ENCODE data around the gene OPHN1. TPM values are rescaled to one million over a fixed set of nuclear protein-coding genes. Genes with fewer than 3 reads are reported as not detected.
A peak's percentile ranks its signal among the peaks of the same experiment; 100 is the strongest.

The OPHN1 gene, protein sequence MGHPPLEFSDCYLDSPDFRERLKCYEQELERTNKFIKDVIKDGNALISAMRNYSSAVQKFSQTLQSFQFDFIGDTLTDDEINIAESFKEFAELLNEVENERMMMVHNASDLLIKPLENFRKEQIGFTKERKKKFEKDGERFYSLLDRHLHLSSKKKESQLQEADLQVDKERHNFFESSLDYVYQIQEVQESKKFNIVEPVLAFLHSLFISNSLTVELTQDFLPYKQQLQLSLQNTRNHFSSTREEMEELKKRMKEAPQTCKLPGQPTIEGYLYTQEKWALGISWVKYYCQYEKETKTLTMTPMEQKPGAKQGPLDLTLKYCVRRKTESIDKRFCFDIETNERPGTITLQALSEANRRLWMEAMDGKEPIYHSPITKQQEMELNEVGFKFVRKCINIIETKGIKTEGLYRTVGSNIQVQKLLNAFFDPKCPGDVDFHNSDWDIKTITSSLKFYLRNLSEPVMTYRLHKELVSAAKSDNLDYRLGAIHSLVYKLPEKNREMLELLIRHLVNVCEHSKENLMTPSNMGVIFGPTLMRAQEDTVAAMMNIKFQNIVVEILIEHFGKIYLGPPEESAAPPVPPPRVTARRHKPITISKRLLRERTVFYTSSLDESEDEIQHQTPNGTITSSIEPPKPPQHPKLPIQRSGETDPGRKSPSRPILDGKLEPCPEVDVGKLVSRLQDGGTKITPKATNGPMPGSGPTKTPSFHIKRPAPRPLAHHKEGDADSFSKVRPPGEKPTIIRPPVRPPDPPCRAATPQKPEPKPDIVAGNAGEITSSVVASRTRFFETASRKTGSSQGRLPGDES
- 1 to 10 TPM in 1 of 2 donors, under 1 TPM in 1; 0.84 to 1.0 TPM for total RNA-seq

DNA sequence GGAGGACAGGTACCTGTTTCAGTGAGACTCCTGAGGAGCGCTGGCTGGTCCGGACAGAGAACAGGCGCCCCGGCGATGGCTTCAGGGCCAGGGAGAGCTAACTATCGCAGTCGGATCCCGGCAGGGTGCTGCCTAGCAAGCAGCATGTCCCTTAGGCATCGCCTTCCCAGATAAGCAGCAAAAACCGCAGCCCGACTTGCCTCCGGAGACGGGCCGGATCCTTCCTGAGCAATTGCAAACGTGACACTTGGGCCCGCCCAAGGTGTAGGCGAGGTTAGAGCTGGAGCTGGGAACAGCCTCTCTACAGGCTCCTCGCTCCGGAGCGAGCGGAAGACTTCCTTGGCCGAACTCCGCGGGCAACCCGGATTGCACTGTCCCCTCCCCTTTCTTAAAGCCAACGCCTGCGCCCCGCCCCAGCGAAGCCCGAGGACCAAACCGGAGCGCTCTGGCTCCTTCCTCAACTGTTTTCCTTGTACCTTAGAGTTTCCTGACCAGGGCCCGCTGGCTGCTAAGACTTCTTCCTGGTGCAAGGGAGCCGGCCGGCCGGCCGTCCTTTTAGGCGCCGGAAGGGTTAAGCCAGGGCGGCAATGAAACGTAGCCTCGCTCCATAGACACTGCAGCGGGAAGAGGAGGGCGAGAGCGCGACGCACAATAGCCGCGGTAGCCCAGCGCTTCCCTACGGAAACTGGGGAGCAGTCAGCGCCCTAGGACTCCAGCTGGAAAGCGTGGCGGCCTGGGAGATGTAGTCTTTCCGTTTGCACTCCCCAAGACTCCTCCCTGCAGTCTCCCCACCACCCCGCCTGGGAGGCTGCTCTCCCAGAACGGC is at the start of gene OPHN1:
TSS of gene OPHN1 (minus strand) at position 341 of the 826 bp plus-strand sequence. CDS start 475 bp downstream, outside the sequence.
- no peak for DNase-seq (ENCODE audit: low spot score)
- peak within 1 kb of the TSS; percentile 79 for H3K4me3 Mint-ChIP-seq
- H3K27ac Mint-ChIP-seq, result no peak within 1 kb of the TSS
- H3K4me1 Mint-ChIP-seq (ENCODE audit: low read depth in 2 of 2), result peaks cover 11 to 16% of the 10 kb centered on the region in 2 donors
- no peaks in the 10 kb centered on the region for H3K36me3 Mint-ChIP-seq
- H3K9me3 Mint-ChIP-seq, result no peaks in the 10 kb centered on the region
- ATAC-seq, result peak; percentile 51 to 55
- peaks cover 14 to 50% of the 10 kb centered on the region in 2 donors for H3K27me3 Mint-ChIP-seq

DNA sequence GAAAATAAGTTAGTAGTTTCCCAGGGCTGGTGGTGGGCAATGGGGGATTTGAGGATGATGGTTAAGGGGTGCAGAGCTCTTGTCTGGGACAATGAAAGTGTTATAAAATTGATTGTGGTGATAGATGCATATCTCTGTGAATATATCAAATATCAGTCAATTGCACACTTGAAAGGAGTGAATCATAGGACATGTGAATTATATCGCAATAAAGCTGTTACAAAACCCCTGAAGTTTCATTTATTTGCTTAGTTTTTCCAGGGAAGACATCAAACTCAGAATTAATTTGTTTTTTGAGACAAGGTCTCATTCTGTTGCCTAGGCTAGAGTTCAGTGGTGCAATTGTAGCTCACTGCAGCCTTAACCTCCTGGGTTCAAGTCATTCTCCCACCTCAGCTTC is 47.7 kb upstream of the OPHN1 start:
- H3K9me3 Mint-ChIP-seq, result no peaks in the 10 kb centered on the region

DNA sequence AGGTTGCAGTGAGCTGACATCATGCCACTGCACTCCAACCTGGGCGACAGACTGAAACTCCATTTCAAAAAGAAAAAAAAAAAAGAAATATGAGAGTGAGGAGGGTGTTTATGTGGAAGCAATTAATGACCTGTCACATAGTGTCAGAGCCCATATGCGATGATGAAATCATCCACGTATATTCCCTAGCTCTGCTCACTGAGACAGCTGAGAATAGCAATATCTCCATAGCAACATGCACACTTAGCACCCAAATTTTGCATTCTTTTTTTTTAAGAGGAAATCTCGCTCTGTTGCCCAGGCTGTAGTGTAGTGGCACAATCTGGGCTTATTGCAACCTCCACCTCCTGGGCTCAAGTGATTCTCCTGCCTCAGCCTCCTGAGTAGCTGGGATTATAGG is 31.5 kb upstream of the OPHN1 start:
- Mint-ChIP-seq H3K27ac (no peak overlapping the region), H3K27me3 (peaks cover 0 to 13% of the 10 kb centered on the region in 2 donors), H3K4me1 (ENCODE audit: low read depth in 2 of 2) (no peaks in the 10 kb centered on the region), H3K9me3 (no peaks in the 10 kb centered on the region), H3K4me3 (no peak overlapping the region), H3K36me3 (no peaks in the 10 kb centered on the region)
- DNase-seq (ENCODE audit: low spot score) (no peak), ATAC-seq (no peak)

More for the DNA sequence above, 47.7 kb upstream of the OPHN1 start:
- peaks cover 6 to 8% of the 10 kb centered on the region in 2 donors for H3K27me3 Mint-ChIP-seq
- H3K27ac Mint-ChIP-seq, result no peak overlapping the region
- H3K36me3 Mint-ChIP-seq, result no peaks in the 10 kb centered on the region
- DNase-seq (ENCODE audit: low spot score) (no peak), ATAC-seq (no peak)
- H3K4me3 Mint-ChIP-seq, result no peak overlapping the region
- no peaks in the 10 kb centered on the region for H3K4me1 Mint-ChIP-seq (ENCODE audit: low read depth in 2 of 2)

DNA sequence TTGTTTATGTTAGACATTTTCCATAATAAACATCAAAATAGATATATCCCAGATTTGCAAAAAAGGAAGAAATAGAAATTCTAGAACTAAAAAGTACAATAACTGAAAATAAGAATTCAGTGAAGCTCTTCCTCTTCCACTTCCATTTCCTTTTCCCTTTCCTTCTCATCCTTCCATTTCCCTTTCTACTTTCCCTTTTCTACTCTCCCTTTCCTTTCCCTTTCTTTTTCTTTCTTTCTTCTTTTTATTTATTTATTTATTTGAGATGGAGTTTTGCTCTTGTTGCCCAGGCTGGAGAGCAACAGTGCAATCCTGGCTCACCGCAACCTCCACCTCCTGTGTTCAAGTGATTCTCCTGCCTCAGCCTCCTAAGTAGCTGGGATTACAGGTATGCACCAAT is 30.6 kb upstream of the OPHN1 start:
- no peak for DNase-seq (ENCODE audit: low spot score)
- Mint-ChIP-seq H3K9me3 (no peaks in the 10 kb centered on the region), H3K4me3 (no peak overlapping the region), H3K27me3 (peaks cover 0 to 13% of the 10 kb centered on the region in 2 donors), H3K27ac (no peak overlapping the region), H3K4me1 (ENCODE audit: low read depth in 2 of 2) (no peaks in the 10 kb centered on the region), H3K36me3 (no peaks in the 10 kb centered on the region)
- ATAC-seq, result no peak

DNA sequence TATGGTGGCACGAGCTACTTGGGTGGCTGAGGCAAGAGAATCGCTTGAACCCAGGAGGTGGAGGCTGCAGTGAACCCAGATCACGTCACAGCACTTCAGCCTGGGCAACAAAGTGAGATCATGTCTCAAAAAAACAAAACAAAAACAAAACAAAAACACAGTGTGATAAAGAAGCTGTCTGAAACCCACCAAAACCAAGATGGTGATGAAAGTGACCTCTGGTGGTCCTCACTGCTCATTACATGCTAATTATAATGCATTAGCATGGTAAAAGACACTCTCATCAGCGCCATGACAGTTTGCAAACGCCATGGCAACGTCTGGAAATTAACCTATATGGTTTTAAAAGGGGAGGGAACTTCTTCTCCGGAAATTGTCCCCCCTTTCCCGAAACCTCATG is 29.4 kb upstream of the OPHN1 start:
- Mint-ChIP-seq H3K27me3 (peaks cover 0 to 9% of the 10 kb centered on the region in 2 donors), H3K9me3 (no peaks in the 10 kb centered on the region), H3K36me3 (no peaks in the 10 kb centered on the region), H3K27ac (no peak overlapping the region), H3K4me3 (no peak overlapping the region), H3K4me1 (ENCODE audit: low read depth in 2 of 2) (no peaks in the 10 kb centered on the region)
- peak; percentile 68 for DNase-seq (ENCODE audit: low spot score)
- ATAC-seq, result no peak

DNA sequence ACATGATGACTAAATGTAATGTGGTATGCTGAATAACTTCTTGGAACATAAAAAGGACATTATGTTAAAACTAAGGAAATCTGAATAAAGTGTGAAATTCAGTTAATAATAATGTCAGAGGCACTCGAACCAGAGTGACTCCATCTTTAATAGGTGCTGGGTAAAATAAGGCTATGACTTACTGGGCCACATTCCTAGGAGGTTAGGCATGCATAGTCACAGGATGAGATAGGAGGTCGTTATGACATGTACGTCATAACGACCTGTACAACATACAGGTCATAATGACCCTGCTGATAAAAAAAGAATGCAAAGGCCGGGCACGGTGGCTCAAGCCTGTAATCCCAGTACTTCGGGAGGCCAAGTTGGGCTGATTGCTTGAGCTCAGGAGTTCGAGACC is 28.9 kb upstream of the OPHN1 start:
- Mint-ChIP-seq H3K27me3 (peaks cover 0 to 7% of the 10 kb centered on the region in 2 donors), H3K4me1 (ENCODE audit: low read depth in 2 of 2) (no peaks in the 10 kb centered on the region), H3K4me3 (no peak overlapping the region), H3K9me3 (no peaks in the 10 kb centered on the region), H3K27ac (no peak overlapping the region), H3K36me3 (no peaks in the 10 kb centered on the region)
- no peak for ATAC-seq
- no peak for DNase-seq (ENCODE audit: low spot score)

DNA sequence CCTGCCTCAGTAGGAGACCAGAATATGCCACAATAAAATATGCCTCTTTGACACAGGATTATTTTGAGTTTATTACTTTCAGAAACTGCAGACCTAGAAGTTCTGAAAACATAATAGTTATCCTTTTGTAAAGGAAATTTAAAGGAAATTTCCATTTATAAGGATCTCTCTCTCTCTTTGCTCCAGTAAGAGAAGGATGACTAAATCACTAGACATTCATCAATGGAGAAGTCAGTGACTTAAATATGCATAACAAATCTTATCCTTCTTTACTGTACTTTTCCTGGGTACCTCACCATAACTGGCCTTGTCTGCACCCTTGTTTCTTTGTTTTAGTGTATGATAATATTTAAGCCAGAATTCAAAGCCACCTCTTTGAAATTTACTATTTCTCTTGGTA is 28.3 kb upstream of the OPHN1 start:
- DNase-seq (ENCODE audit: low spot score) (no peak), ATAC-seq (no peak)
- no peak overlapping the region for H3K4me3 Mint-ChIP-seq
- no peaks in the 10 kb centered on the region for H3K36me3 Mint-ChIP-seq
- H3K9me3 Mint-ChIP-seq, result no peaks in the 10 kb centered on the region
- no peak overlapping the region for H3K27ac Mint-ChIP-seq
- peaks cover 0 to 5% of the 10 kb centered on the region in 2 donors for H3K27me3 Mint-ChIP-seq
- H3K4me1 Mint-ChIP-seq (ENCODE audit: low read depth in 2 of 2), result no peaks in the 10 kb centered on the region

DNA sequence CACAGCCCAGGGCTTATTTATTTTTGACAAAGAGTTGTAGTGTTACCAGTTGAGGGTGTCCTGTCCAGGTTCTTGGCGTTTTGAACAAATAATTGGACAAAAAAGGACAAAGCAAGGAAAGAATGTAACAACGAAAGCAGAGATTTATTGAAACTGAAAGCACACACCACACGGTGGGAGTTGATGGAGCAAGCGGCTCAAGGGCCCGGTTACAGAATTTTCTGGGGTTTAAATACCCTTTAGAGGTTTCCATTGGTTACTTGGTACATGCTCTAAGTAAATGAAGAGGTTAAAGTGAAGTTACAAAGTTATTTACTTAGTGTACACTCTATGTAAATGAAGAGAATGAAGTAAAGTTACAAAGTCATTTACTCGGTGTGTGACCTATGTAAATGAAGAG is 27.8 kb upstream of the OPHN1 start:
- no peak for DNase-seq (ENCODE audit: low spot score)
- Mint-ChIP-seq H3K9me3 (no peaks in the 10 kb centered on the region), H3K27me3 (peaks cover 0 to 3% of the 10 kb centered on the region in 2 donors), H3K4me1 (ENCODE audit: low read depth in 2 of 2) (no peaks in the 10 kb centered on the region), H3K27ac (no peak overlapping the region), H3K36me3 (no peaks in the 10 kb centered on the region), H3K4me3 (no peak overlapping the region)
- ATAC-seq, result no peak

DNA sequence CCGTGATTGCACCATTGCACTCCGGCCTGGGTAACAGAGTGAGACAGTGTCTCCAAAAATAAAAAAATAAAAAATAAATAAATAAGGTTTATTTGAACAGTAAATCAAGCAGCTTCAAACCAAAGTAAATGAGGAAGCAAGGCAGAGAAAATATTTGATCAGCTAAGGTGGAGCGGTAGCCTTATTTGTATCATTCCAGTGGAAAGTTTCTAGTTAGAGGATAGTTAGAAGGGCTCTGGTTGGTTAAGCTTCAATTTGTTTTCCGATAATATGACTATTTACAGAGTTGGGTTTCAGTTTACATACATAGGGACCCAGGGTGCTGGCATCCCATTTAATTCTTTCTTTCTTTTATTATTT is 21.8 kb upstream of the OPHN1 start:
- H3K4me3 Mint-ChIP-seq, result no peak overlapping the region
- no peaks in the 10 kb centered on the region for H3K4me1 Mint-ChIP-seq (ENCODE audit: low read depth in 2 of 2)
- H3K9me3 Mint-ChIP-seq, result no peaks in the 10 kb centered on the region
- peaks cover 0 to 6% of the 10 kb centered on the region in 2 donors for H3K27me3 Mint-ChIP-seq
- no peak overlapping the region for H3K27ac Mint-ChIP-seq
- ATAC-seq, result no peak
- H3K36me3 Mint-ChIP-seq, result no peaks in the 10 kb centered on the region
- no peak for DNase-seq (ENCODE audit: low spot score)

DNA sequence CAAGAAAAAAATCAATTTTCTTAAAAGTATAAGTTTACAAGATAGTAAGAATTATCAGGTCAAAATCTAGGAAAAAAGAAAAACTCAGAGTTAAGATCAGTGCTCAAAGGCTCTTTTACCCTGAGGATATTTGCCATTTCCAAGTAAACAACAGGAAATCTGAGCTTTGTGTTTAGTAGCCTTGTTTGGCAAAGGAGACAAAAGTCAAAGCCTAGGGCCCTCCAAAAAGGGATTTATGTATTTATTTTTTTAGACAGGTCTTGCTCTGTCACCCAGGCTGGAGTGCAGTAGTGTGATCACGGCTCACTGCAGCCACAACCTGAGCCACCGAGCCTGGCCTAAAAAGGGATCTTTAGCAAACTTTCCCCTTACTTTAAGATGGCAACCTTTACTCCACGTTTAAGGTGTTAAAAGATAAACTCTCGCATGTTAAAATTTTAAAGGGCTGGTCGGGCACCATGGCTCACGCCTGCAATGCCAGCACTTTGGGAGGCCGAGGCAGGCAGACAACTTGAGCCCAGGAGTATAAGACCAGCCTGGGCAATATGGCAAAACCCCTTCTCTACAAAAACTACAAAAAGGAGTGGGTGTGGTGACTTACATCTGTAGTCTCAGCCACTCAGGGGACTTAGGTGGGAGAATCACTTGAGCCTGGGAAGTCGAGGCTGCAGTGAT is 21.3 kb upstream of the OPHN1 start:
- no peaks in the 10 kb centered on the region for H3K4me1 Mint-ChIP-seq (ENCODE audit: low read depth in 2 of 2)
- no peaks in the 10 kb centered on the region for H3K36me3 Mint-ChIP-seq
- ATAC-seq, result no peak
- no peak for DNase-seq (ENCODE audit: low spot score)
- H3K27me3 Mint-ChIP-seq, result peaks cover 0 to 3% of the 10 kb centered on the region in 2 donors
- no peaks in the 10 kb centered on the region for H3K9me3 Mint-ChIP-seq
- H3K4me3 Mint-ChIP-seq, result no peak overlapping the region
- H3K27ac Mint-ChIP-seq, result no peak overlapping the region

DNA sequence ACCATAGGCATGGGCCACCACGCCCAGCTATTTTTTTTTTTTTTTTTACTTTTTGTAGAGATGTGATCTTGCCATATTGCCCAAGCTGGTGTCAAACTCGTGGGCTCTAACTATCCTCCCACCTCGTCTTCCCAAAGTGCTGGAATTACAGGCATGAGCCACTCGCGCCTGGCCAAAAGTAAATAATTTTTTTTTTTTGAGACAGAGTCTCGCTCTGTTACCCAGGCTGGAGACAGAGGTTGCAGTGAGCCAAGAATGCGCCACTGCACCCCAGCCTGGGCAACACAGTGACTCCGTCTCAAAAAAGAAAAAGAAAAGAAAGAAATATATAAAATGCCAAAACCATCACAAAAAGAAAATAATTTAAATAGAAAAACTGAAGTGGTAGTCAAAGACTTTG is 18.4 kb upstream of the OPHN1 start:
- Mint-ChIP-seq H3K36me3 (no peaks in the 10 kb centered on the region), H3K4me1 (ENCODE audit: low read depth in 2 of 2) (no peaks in the 10 kb centered on the region), H3K27me3 (peaks cover 0 to 12% of the 10 kb centered on the region in 2 donors), H3K9me3 (no peaks in the 10 kb centered on the region), H3K4me3 (no peak overlapping the region), H3K27ac (no peak overlapping the region)
- no peak for DNase-seq (ENCODE audit: low spot score)
- ATAC-seq, result no peak

DNA sequence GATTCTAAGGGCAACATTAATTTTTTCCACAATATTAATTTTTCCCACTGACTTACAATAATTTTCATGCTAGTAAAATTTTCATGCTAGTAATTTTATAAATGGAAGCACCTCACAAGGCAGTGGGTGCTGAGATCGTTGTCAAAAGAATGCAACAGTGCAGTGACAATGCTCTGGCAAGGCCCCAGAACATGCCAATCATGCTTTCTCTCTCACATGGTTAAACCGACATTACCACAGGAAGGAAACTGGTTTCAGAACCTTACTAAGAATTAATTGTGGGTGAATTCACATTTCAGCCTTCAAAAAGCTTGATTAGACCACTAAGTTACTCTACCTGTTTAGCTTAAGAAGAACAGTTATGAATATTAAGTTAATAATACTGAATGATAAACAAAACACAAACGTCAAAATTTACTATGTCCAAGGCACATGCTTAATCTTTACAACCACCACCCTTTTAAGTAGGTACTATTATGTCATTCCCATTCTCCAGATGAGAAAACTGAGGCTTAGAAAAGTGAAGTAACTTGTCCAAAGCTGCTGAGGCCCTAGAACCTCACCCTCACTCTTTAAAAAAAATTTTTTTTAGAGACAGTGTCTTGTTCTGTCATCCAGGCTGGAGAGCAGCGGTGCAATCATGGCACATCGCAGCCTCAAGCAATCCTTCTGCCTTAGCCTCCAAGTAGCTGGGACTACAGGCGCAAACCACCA is 10.0 kb upstream of the OPHN1 start:
- H3K4me3 Mint-ChIP-seq, result no peak overlapping the region
- ATAC-seq (peak; percentile 69 to 74), DNase-seq (ENCODE audit: low spot score) (peak; percentile 68)
- no peak overlapping the region for H3K27ac Mint-ChIP-seq
- H3K36me3 Mint-ChIP-seq, result no peaks in the 10 kb centered on the region
- H3K27me3 Mint-ChIP-seq, result peaks cover 6 to 29% of the 10 kb centered on the region in 2 donors
- peaks cover 6 to 13% of the 10 kb centered on the region in 2 donors for H3K4me1 Mint-ChIP-seq (ENCODE audit: low read depth in 2 of 2)
- no peaks in the 10 kb centered on the region for H3K9me3 Mint-ChIP-seq

DNA sequence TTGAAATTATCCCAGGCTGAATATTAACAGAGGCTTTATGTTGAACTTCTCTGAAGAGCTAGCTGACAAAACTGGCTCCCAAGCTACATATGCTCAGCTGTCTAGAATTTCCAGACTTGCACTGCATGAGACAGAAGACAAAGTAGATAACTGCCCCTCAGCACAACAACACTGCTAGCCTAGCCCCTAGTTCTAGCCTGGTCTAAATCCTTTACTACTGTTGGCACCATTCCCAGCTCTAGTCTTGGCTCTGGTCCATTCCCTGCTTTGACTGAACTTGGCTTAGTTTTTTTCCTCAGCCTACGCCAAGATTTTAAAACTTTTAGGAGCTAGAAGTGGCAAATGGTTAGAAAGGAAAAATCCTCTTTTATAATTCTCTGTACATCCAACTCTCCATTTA is 7.6 kb upstream of the OPHN1 start:
- DNase-seq (ENCODE audit: low spot score), result no peak
- no peak overlapping the region for H3K27ac Mint-ChIP-seq
- H3K27me3 Mint-ChIP-seq, result peaks cover 6 to 28% of the 10 kb centered on the region in 2 donors
- no peak overlapping the region for H3K4me3 Mint-ChIP-seq
- H3K4me1 Mint-ChIP-seq (ENCODE audit: low read depth in 2 of 2), result peaks cover 6 to 13% of the 10 kb centered on the region in 2 donors
- no peaks in the 10 kb centered on the region for H3K9me3 Mint-ChIP-seq
- H3K36me3 Mint-ChIP-seq, result no peaks in the 10 kb centered on the region
- ATAC-seq, result no peak

Measured in natural killer cell treated with Interleukin-12 subunit alpha and Interleukin-12 subunit beta and Interleukin-15 and Interleukin-18, amount 100 ng/mL, for 72 hours (primary cell).